Lung (tissue), 12 donors: ENCODE results near the gene RBM26. TPM values are rescaled to one million over a fixed set of nuclear protein-coding genes. Genes with fewer than 3 reads are reported as not detected.

Source experiments
- ATAC-seq: fragments of 200-7000 bp; cut with Tn5 transposase; one replicate; pipeline ENCODE4 v1.9.1; 2020; ENCODE audit warnings: moderate number of reproducible peaks; ENCODE audit not compliant: insufficient read depth, low FRiP score
- DNase-seq, 3 donors: peaks; one replicate each; pipeline ENCODE4 v3.0.0-alpha.2; 2013 to 2017
- H3K27ac ChIP-seq, 2 donors: one replicate each; pipeline ENCODE4 v1.5.1; 2013; ENCODE audit warnings: mild to moderate bottlenecking in 2 of 2, moderate library complexity in 2 of 2, control low read depth in 1 of 2, inconsistent platforms in 1 of 2, low read depth in 1 of 2, low read length in 1 of 2
- H3K27me3 ChIP-seq, 3 donors: one replicate each; pipeline ENCODE4 v1.5.1; 2013; ENCODE audit warnings: low read length in 2 of 3; ENCODE audit not compliant: control insufficient read depth in 3 of 3, insufficient read depth in 3 of 3
- H3K36me3 ChIP-seq, 4 donors: one replicate each; pipeline ENCODE4 v1.5.1; 2013; ENCODE audit warnings: low read length in 4 of 4, mild to moderate bottlenecking in 1 of 4, moderate library complexity in 1 of 4; ENCODE audit not compliant: control insufficient read depth in 4 of 4, insufficient read depth in 4 of 4
- H3K4me1 ChIP-seq, 5 donors: one replicate each; pipeline ENCODE4 v1.5.1; 2013; ENCODE audit warnings: low read length in 5 of 5, mild to moderate bottlenecking in 2 of 5, moderate library complexity in 1 of 5; ENCODE audit not compliant: control insufficient read depth in 5 of 5, insufficient read depth in 5 of 5
- H3K4me3 ChIP-seq: one replicate; pipeline ENCODE4 v1.5.1; 2013; ENCODE audit warnings: mild to moderate bottlenecking, control low read depth, moderate library complexity
- H3K9ac ChIP-seq, 2 donors: one replicate each; pipeline ENCODE4 v1.5.1; 2013; ENCODE audit warnings: low read length in 2 of 2, control low read depth in 1 of 2; ENCODE audit not compliant: insufficient read depth in 1 of 2
- H3K9me3 ChIP-seq, 4 donors: one replicate each; pipeline ENCODE4 v1.5.1; 2013; ENCODE audit warnings: low read length in 3 of 4, mild to moderate bottlenecking in 1 of 4, moderate library complexity in 1 of 4; ENCODE audit not compliant: control insufficient read depth in 4 of 4, insufficient read depth in 3 of 4
- WGBS, 2 donors: extraction: QIAGEN DNeasy Blood & Tissue Kit; methylation state at CpG; one replicate each; pipeline ENCODE4 v1.1.7; 2013; 5-methylcytosine and 5-hydroxymethylcytosine counted together
- polyA plus RNA-seq, 2 donors: library from polyadenylated mRNA; stranded (reverse); fragments of 200-250 nt; gene quantifications; one replicate each; pipeline ENCODE4 v1.2.1, GENCODE V29; 2013
- total RNA-seq, 2 donors: library from RNA; depleted of rRNA in 1 of 2; stranded (reverse); fragments of >200 nt in 1 of 2; gene quantifications; one replicate each; pipeline ENCODE4 v1.2.1, GENCODE V29; 2014 to 2021
- TF ChIP-seq, protein P1 (sequence below): IDR thresholded peaks from 2 replicates; pipeline ENCODE4 v1.5.1; 2012; ENCODE audit warnings: mild to moderate bottlenecking; ENCODE audit errors: control extremely low read depth, extremely low read depth
- donor health status: control.
- donor health status: control.
- donor health status: Bipolar disorder and iron deficiency.
- donor health status: healthy.
- donor health status: DM: yes; HTN: yes; CAD: no.

RBM26 gene
- total and polyA plus RNA-seq, 4 donors, result 12.9 to 91.8 (median 32.3) TPM

DNA sequence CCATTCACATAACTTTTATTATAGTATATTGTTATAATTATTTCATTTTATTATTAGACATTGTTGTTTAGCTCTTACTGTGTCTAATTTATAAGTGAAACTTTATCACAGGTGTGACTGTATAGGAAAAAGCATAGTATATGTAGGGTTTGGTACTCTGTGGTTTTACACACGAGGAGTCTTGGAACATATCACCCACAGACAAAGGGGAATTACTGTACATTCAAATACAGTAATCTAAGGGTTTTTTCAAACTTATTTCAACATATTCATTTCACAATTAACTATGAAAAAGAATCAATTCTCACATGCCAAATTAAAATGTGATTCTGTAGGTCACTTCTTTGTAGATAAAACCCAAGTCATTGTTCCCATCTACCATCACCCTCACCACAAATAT lies 46.0 kb downstream of the RBM26 start:
- no peaks in the 10 kb centered on the region for H3K9me3 ChIP-seq
- peaks cover 0 to 7% (median 0%) of the 10 kb centered on the region in 5 donors for H3K4me1 ChIP-seq
- no peak for DNase-seq
- H3K4me3 ChIP-seq, result no peak overlapping the region
- ATAC-seq, result no peak
- WGBS, 2 donors, result 54 to 67% methylated on average over 1 of the region's 1 CpG
- H3K27me3 ChIP-seq, result no peaks in the 10 kb centered on the region
- no peak overlapping the region for H3K9ac ChIP-seq
- no peak overlapping the region for H3K27ac ChIP-seq
- TF ChIP-seq, protein P1, sequence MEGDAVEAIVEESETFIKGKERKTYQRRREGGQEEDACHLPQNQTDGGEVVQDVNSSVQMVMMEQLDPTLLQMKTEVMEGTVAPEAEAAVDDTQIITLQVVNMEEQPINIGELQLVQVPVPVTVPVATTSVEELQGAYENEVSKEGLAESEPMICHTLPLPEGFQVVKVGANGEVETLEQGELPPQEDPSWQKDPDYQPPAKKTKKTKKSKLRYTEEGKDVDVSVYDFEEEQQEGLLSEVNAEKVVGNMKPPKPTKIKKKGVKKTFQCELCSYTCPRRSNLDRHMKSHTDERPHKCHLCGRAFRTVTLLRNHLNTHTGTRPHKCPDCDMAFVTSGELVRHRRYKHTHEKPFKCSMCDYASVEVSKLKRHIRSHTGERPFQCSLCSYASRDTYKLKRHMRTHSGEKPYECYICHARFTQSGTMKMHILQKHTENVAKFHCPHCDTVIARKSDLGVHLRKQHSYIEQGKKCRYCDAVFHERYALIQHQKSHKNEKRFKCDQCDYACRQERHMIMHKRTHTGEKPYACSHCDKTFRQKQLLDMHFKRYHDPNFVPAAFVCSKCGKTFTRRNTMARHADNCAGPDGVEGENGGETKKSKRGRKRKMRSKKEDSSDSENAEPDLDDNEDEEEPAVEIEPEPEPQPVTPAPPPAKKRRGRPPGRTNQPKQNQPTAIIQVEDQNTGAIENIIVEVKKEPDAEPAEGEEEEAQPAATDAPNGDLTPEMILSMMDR, result no peak
- peaks cover 5 to 27% (median 19%) of the 10 kb centered on the region in 4 donors for H3K36me3 ChIP-seq

DNA sequence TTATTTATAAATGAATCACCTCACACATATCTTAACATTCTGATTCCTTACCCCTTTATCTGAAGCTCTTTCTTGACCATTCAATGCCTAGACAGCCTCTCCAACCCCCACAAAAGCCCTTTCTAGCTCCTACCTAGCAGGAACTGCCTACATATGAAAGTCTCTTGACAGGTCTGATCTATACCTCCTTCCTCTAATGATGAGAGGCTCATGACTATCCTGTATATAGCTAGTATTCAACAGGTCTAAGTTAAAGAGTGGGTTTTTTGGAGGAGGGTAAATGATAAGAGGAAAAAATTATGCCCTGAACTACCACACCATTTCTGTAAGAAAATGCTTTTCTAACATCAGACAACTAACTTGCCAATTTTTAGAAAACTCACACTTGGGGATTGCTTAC lies 47.0 kb downstream of the RBM26 start:
- DNase-seq, result no peak
- H3K36me3 ChIP-seq, result peaks cover 7 to 36% (median 26%) of the 10 kb centered on the region in 4 donors

DNA sequence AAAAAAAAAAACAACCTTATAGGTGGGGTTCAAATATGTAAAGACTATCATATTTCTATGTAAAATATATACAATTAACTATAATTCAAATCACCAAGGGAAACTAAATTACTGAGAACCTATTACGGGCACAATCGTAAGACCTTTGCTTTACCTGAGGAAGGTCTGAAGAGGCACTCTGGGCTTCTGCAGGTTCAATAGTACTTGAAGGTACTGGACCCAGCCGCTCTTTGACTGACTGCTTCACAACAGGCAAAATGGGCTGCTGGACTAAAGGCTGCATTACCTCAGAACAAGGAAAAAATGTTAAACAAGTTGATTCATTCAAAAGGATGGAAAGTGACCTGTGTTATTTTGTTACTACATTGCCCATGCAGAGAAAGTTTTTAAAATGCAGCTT lies 51.8 kb downstream of the RBM26 start:
- DNase-seq (peak in 1 of 3 donors; percentile 13), ATAC-seq (no peak)
- Histone ChIP-seq H3K27ac (no peak overlapping the region), H3K27me3 (no peaks in the 10 kb centered on the region), H3K9ac (no peak overlapping the region), H3K4me1 (no peaks in the 10 kb centered on the region), H3K36me3 (peaks cover 7 to 33% (median 22%) of the 10 kb centered on the region in 4 donors), H3K4me3 (no peak overlapping the region), H3K9me3 (no peaks in the 10 kb centered on the region)
- WGBS, 2 donors, result 77 to 88% methylated on average over 3 of the region's 3 CpGs
- TF ChIP-seq, protein P1, result no peak

More for the DNA sequence above, 47.0 kb downstream of the RBM26 start:
- H3K9me3 ChIP-seq, result no peaks in the 10 kb centered on the region
- TF ChIP-seq, protein P1, result no peak
- no peak overlapping the region for H3K27ac ChIP-seq
- no peak for ATAC-seq
- no peak overlapping the region for H3K4me3 ChIP-seq
- H3K9ac ChIP-seq, result no peak overlapping the region
- peaks cover 0 to 7% (median 0%) of the 10 kb centered on the region in 5 donors for H3K4me1 ChIP-seq
- no peaks in the 10 kb centered on the region for H3K27me3 ChIP-seq

DNA sequence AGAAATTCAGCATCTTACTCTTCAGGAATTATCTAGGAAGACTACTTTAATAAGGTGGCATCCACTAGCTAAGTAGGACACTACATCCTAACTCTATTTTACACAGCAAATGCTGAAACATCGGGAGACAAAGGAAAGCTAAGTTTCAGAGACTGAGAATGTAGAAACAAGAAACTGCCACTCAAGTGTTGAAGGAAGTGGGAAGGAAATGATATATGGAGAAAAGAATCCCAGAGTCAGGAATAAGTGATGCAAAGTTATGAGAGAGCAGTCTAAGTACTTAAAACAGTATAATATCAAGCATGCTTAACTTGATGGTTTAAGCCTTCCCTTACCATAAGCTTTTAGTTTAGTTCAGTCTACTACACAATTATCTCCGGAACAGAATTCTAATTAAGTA lies 52.4 kb downstream of the RBM26 start:
- H3K27me3 ChIP-seq, result no peaks in the 10 kb centered on the region
- TF ChIP-seq, protein P1, result no peak
- 60 to 72% methylated on average over 2 of the region's 2 CpGs for WGBS, 2 donors
- H3K4me1 ChIP-seq, result no peaks in the 10 kb centered on the region
- no peak overlapping the region for H3K27ac ChIP-seq
- no peak overlapping the region for H3K4me3 ChIP-seq
- ATAC-seq (no peak), DNase-seq (no peak)
- no peak overlapping the region for H3K9ac ChIP-seq
- peaks cover 7 to 27% (median 18%) of the 10 kb centered on the region in 4 donors for H3K36me3 ChIP-seq
- H3K9me3 ChIP-seq, result no peaks in the 10 kb centered on the region
